ENCODE measurements around the gene YTHDF1. TPM values are rescaled to one million over a fixed set of nuclear protein-coding genes. Genes with fewer than 3 reads are reported as not detected.
"Not testable (repeated sequence)": the region's sequence is repeated elsewhere in the genome, so short reads cannot be mapped to it uniquely, and the experiment has no call there.

YTHDF1 gene
- total RNA-seq, 2 donors from 2014 or later: 38.2 to 47.6 TPM

DNA sequence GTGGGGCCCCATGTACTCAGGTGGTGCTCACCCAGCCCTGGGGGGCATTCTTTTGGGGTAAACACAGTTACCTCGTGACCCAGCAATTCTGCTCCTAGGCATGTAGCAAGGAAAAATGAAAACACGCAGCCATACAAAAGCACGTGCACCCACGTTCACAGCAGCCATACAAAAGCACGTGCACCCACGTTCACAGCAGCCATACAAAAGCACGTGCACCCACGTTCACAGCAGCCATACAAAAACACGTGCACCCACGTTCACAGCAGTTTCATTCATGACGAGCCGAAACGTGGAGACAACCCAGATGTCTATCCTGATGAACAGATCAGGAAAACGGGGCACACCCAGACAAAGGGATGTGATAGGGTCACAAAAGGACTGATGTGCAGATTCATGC, 57.1 kb downstream of the YTHDF1 start:
- Mint-ChIP-seq H3K4me1 (ENCODE audit: low read depth in 2 of 2) (peaks cover 0 to 2% of the 10 kb centered on the region in 2 donors), H3K27me3 (peaks cover 0 to 6% of the 10 kb centered on the region in 2 donors), H3K9me3 (no peaks in the 10 kb centered on the region), H3K36me3 (no peaks in the 10 kb centered on the region), H3K4me3 (no peak overlapping the region), H3K27ac (no peak overlapping the region)
- DNase-seq (ENCODE audit: low spot score) (no peak), ATAC-seq (no peak)

DNA sequence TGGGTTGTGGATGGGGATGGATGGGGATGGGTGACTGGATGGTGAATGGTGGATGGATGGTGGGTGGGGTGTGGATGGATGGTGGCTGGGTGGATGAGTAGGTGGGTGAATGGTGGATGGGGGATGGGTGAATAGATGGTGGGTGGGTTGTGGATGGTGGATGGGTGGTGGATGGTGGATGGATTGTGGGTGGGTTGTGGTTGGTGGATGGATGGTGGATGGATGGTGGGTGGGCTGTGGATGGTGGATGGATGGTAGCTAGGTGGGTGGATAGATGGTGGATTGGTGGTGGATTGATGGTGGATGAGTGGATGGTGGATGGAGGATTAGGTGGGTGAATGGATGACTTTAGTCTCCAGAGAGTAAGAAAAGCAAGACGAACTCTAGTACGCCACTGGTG, 57.6 kb downstream of the YTHDF1 start:
- H3K9me3 Mint-ChIP-seq: no peaks in the 10 kb centered on the region
- peaks cover 0 to 6% of the 10 kb centered on the region in 2 donors for H3K27me3 Mint-ChIP-seq
- peaks cover 0 to 2% of the 10 kb centered on the region in 2 donors for H3K4me1 Mint-ChIP-seq (ENCODE audit: low read depth in 2 of 2)
- no peaks in the 10 kb centered on the region for H3K36me3 Mint-ChIP-seq
- no peak for DNase-seq (ENCODE audit: low spot score)
- ATAC-seq: no peak
- H3K27ac Mint-ChIP-seq: no peak overlapping the region
- H3K4me3 Mint-ChIP-seq: no peak overlapping the region

DNA sequence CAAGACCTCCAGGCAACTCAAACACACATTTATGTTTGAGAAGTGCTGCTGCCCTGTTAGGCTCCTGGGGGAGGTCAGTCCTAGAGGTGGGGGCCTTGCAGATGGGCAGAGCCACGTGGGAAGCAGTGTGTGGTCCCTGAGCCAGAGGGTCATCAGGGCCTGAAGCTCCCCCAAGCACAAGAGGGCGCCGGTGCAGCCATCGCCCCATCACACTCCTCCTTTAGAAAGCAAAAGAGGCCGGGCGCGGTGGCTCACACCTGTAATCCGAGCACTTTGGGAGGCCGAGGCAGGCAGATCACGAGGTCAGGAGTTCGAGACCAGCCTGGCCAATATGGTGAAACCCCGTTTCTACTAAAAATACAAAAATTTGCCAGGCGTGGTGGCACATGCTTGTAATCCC, 58.5 kb downstream of the YTHDF1 start:
- DNase-seq (ENCODE audit: low spot score); H3K27ac Mint-ChIP-seq; ATAC-seq; H3K4me1 Mint-ChIP-seq (ENCODE audit: low read depth in 2 of 2); H3K4me3 Mint-ChIP-seq; H3K27me3 Mint-ChIP-seq; H3K36me3 Mint-ChIP-seq; H3K9me3 Mint-ChIP-seq: not testable (repeated sequence)

DNA sequence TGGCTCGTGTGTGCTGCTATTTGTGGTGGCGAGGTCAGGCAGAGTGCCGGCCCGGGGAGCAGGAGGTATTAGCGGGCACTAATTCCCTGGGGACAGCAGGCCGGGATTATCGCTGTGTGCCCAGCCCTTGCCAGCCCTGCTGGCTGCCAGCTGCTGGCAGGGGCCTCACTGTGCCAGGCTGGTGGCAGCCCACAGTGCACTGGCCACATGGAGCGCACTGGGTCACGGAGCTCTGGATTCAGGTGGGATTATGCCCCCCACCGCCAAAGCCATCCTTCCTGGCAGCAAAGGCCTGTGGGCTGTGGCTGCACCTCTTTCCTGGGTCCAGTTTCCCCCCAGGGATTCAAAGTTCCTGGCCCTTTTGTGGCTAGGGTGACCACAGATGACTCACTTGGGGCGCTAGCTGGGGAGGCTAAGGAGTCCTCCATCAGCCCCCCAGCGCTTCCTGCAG, 59.7 kb downstream of the YTHDF1 start:
- Mint-ChIP-seq H3K27me3 (peaks cover 0 to 4% of the 10 kb centered on the region in 2 donors), H3K4me1 (ENCODE audit: low read depth in 2 of 2) (peaks cover 0 to 2% of the 10 kb centered on the region in 2 donors), H3K27ac (no peak overlapping the region), H3K9me3 (no peaks in the 10 kb centered on the region), H3K36me3 (no peaks in the 10 kb centered on the region), H3K4me3 (no peak overlapping the region)
- no peak for DNase-seq (ENCODE audit: low spot score)
- ATAC-seq: no peak

DNA sequence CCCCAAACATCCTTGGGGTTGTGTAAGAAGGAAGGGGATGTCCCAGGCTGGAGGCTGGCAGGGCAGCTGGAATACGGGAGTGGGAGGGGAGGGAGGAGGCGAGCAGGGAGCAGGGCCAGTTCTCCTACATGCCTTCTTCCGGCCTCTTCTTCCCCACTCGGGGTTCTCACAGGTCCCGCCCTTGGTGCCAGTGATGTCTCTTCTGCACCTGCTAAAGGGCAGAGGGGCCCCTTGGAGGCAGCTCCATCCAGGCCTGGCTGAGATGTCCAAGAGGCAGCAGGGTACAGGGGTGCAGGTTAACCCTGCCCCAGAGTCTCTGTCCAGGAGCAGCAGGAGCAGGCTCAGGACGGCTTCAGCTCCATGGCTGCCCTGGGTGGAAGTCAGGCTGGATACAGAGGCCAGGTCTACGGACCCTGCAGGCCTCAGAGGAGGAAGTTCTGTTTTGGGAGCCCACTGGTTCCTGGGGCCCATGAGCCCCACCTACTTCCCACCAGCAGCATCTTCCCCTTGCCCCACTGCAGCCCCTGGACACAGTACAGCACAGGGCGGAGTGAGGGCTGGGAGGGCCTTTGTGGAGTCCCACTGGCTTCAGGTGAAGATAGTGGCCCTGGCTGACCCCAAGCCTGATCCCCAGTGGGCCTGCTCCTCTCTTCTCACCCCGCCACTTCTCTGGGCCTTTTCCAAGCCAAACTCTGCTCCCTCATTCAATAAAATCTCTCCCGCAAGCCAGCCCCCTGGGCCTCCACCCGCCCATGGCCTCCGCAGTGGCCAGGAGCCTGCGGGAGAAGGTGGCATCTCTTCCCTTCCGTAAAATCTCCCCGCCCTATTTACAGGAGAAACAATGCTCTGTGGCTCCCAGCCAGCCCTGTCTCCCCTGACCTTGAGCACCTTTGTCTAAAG, 60.4 kb downstream of the YTHDF1 start:
- H3K4me3 Mint-ChIP-seq: no peak overlapping the region
- DNase-seq (ENCODE audit: low spot score): no peak
- H3K27me3 Mint-ChIP-seq: peaks cover 0 to 4% of the 10 kb centered on the region in 2 donors
- H3K4me1 Mint-ChIP-seq (ENCODE audit: low read depth in 2 of 2): peaks cover 0 to 2% of the 10 kb centered on the region in 2 donors
- no peaks in the 10 kb centered on the region for H3K36me3 Mint-ChIP-seq
- H3K27ac Mint-ChIP-seq: no peak overlapping the region
- ATAC-seq: no peak
- no peaks in the 10 kb centered on the region for H3K9me3 Mint-ChIP-seq

DNA sequence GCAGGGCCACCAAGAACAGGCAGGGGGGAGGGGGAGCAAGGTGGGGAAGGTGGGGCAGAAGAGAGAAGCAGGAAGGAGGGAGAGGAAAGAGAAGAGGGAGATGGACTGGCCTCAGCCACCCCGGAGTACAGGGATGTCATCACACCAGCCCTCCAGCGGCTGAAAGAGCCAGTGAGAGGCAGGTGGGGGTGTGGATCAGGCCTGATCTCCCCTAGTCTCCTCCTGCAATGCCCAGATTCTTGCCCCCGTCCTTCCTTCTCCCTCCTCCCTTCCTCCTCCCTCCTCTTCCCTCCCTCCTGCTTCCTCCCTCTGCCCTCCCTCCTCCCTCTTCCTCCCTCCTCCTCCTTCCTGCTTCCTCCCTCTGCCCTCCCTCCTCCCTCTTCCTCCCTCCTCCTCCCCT, 61.5 kb downstream of the YTHDF1 start:
- Mint-ChIP-seq H3K27me3 (peaks cover 7 to 10% of the 10 kb centered on the region in 2 donors), H3K4me3 (no peak overlapping the region), H3K9me3 (no peaks in the 10 kb centered on the region), H3K36me3 (no peaks in the 10 kb centered on the region), H3K4me1 (ENCODE audit: low read depth in 2 of 2) (peaks cover 0 to 2% of the 10 kb centered on the region in 2 donors), H3K27ac (no peak overlapping the region)
- ATAC-seq: no peak
- no peak for DNase-seq (ENCODE audit: low spot score)

DNA sequence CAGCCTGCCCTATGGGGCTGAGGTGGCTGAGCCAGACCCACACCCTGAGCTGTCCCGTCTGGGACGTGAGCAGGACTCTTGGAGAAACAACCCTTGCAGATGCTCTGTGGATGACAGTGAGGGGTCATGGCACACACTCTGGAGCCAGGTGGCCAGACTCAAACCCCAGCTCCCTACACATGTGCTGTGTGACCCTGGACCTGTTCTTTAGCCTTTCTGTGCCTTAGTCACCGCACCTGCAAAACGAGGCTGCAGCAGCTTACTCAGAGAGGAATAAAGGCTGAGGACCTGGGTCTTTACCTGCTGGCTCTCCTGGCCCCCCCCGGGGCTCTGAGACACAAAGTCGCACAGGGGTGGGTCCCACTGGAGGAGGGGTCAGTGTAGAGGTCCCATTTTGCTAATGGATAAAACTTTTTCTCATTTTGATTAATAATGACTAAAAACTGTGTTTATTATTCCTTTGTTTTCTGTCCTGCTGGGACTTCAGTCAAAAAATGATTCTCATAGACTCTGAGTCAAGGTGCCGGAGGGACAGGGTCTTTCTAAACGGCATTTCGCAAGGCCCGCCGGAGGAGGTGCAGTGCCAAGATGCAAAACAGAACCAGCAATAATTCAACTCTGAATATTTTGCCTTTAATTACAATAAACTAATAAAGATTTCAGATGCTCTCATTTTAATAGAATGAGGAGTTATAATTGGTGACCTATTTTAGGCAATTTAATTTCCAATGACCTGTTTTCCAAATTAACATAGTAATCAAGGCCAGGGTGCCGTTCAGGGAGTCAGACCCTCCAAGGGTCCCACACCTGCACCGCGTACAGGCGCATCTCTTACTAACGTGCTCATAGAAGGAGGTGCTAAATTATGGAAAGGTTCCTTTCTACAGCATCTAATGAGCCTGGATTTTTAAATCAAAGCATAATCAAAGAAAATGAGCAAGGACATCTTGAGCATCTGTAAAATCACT, 62.4 kb downstream of the YTHDF1 start:
- Mint-ChIP-seq H3K27me3 (peaks cover 9 to 15% of the 10 kb centered on the region in 2 donors), H3K27ac (no peak overlapping the region), H3K9me3 (no peaks in the 10 kb centered on the region), H3K4me3 (no peak overlapping the region), H3K36me3 (peaks cover under 1% of the 10 kb centered on the region), H3K4me1 (ENCODE audit: low read depth in 2 of 2) (no peaks in the 10 kb centered on the region)
- no peak for DNase-seq (ENCODE audit: low spot score)
- ATAC-seq: no peak

DNA sequence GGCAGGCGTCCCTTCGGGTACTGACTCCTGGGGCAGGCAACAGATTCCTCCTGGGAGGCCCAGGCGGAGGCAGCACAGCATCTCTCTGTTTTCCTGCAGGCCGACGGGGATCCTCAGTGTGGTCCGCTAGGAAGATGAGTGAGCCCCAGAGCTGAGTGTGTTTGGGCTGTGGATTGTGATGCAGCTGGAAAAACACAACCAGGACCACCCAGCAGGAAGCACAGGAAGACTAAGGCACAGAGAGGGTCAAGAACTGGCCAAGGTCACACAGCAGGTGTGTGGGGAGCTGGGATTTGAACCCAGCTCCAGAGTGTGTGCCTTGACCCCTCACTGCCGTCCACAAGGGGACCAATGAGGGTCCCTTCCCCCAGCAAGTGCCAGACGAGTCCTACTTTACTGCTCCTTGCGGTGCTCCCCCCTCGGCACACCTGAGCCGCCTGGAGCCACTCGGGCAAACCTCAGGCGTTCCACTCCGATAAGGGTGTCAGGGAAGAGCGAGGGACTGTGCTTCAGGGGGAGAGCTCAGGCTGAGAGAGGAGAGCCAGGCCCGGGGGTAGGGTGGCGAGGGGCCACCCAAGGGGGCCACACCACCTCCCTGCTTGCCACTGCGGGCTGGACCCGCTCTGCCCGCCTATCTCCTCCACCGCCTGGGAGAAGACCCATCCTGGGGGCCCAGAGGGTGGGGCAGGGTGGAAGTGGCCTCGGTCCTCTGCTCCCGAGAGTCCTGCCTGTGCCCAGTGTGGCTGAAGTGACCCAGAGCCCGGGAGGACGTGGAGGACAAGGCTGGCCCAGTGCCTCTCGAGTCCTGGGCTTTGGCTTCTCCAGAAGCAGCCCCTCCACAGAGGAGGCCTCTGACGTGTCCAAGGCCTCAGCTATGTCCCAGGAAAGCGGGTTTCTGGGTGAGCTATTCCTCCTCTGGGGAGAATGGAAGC, 63.3 kb downstream of the YTHDF1 start:
- no peak for DNase-seq (ENCODE audit: low spot score)

DNA sequence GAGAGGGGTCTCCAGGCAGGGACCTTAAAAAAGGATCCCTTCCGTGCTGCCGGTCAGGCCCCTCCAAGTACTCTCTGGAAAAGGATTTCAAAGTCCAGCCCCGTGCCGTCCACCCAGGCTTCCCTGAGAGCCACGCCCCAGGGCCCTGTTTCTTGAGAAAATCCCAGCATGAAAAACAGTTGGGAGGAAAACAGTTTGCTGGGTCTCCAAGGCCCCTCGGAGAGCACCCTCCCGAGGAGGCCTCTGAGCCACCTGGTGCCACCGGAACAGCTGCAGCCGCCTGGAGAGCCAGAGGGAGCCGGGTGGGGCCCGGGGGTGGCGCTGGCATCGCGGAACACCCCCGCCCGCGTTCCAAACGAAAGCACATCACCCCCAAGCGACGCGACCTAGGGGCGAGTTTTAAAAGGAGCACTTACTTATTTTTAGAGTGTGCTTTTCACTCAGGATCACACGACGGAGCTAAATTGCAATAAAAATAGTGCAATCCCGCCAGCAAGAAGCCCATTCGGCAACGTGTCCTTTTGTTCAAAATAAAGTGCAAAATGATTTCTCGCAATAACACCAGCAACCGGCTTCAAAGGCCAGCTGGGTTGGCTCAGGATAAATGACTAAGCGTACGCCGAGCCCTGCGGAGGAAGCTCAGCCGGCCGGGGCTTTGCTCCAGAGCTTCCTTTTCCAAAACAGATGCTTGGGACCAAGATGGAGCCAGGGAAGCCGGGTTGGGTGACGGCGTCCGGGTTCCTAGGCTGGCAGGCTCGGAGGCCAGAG, 64.2 kb downstream of the YTHDF1 start:
- Mint-ChIP-seq H3K27me3 (peaks cover 26 to 27% of the 10 kb centered on the region in 2 donors), H3K9me3 (peaks cover 4% of the 10 kb centered on the region), H3K4me3 (no peak overlapping the region), H3K36me3 (peaks cover 14% of the 10 kb centered on the region), H3K4me1 (ENCODE audit: low read depth in 2 of 2) (no peaks in the 10 kb centered on the region), H3K27ac (no peak overlapping the region)
- ATAC-seq (no peak), DNase-seq (ENCODE audit: low spot score) (no peak)

More for the DNA sequence above, 63.3 kb downstream of the YTHDF1 start:
- ATAC-seq: peak; percentile 3 to 46
- H3K4me1 Mint-ChIP-seq (ENCODE audit: low read depth in 2 of 2): no peaks in the 10 kb centered on the region
- H3K27ac Mint-ChIP-seq: no peak overlapping the region
- peaks cover 19 to 24% of the 10 kb centered on the region in 2 donors for H3K27me3 Mint-ChIP-seq
- H3K4me3 Mint-ChIP-seq: no peak overlapping the region
- H3K9me3 Mint-ChIP-seq: peaks cover 4% of the 10 kb centered on the region
- peaks cover 10% of the 10 kb centered on the region for H3K36me3 Mint-ChIP-seq

DNA sequence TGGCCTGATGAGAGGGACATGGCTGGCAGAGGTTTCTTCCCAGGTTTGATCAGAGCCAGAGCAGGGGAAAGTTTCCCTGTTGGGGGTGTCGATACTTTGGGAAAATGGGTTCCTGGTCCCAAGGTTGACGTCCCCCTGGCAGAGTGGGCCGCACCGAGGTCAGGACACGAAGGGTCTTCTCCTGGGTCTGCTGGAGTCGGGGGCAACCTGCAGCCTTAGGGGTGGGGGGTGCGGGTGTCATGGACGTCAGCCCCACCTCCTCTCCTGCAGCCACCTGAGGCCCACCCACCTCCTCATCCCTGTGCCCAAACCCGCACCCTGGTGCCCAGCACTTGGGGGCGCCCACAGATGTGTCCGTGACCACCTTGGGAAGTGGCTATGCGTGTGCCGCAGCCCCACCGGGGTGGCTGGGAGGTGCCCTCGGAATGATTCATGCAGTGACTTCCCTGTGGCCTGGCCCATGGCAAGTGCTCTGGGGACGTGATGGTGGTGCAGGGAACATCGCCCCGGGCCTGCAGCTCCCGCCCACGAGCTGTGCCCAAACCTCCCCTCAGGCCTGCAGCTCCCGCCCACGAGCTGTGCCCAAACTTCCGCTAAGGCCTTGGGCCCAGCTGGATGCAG, 64.9 kb downstream of the YTHDF1 start:
- no peak for DNase-seq (ENCODE audit: low spot score)

DNA sequence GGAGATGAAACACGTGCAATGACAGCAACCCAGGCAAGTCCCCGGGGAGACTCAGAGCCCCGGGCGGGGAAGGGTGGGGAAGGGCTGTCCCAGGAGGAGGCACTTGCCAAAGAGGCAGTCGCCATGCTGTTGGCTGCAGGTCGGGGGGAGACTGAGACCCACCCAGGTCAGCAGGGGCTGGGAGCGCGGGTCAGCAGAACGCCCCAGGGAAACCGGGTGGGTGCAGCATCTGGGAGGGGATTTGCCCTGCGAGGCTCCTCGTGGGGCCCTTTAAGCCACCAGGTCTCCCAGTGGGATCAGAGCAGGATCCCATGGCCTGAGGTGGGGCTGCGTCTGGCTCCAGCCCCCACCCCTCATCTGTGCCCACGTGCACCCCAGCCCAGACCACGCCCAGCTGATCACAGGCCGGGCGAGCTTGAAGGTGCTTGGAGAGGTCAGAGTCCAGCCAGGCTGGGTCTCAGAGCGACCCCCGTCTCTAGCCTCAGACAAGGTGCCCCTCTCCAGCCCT, 65.5 kb downstream of the YTHDF1 start:
- ATAC-seq: no peak

More for the DNA sequence above, 64.9 kb downstream of the YTHDF1 start:
- Mint-ChIP-seq H3K4me3 (no peak overlapping the region), H3K27ac (no peak overlapping the region), H3K4me1 (ENCODE audit: low read depth in 2 of 2) (no peaks in the 10 kb centered on the region), H3K27me3 (peaks cover 28 to 33% of the 10 kb centered on the region in 2 donors), H3K36me3 (peaks cover 14% of the 10 kb centered on the region), H3K9me3 (peaks cover 4% of the 10 kb centered on the region)
- no peak for ATAC-seq

More for the DNA sequence above, 65.5 kb downstream of the YTHDF1 start:
- Mint-ChIP-seq H3K36me3 (peaks cover 14% of the 10 kb centered on the region), H3K27ac (no peak overlapping the region), H3K27me3 (peaks cover 30 to 39% of the 10 kb centered on the region in 2 donors), H3K4me1 (ENCODE audit: low read depth in 2 of 2) (no peaks in the 10 kb centered on the region), H3K4me3 (no peak overlapping the region), H3K9me3 (peaks cover 4% of the 10 kb centered on the region)
- DNase-seq (ENCODE audit: low spot score): no peak

All from natural killer cell treated with Interleukin-12 subunit alpha and Interleukin-12 subunit beta and Interleukin-15 and Interleukin-18, amount 100 ng/mL, for 72 hours (primary cell).